DND-41 (cell line): ENCODE measurements around the gene SQOR.

Experiments used
- EZH2 ChIP-seq: IDR thresholded peaks from 3 replicates; pipeline ENCODE4 v1.6.1; 2012; ENCODE audit warnings: borderline replicate concordance, low read depth, mild to moderate bottlenecking, moderate library complexity, low read length, inconsistent platforms; ENCODE audit not compliant: severe bottlenecking
- TF ChIP-seq, protein P1 (sequence below): IDR thresholded peaks from 2 replicates; pipeline ENCODE4 v1.5.1; 2012; ENCODE audit warnings: borderline replicate concordance, low read length, moderate library complexity, mild to moderate bottlenecking; ENCODE audit not compliant: poor library complexity, severe bottlenecking; ENCODE audit errors: extremely low read depth

DNA sequence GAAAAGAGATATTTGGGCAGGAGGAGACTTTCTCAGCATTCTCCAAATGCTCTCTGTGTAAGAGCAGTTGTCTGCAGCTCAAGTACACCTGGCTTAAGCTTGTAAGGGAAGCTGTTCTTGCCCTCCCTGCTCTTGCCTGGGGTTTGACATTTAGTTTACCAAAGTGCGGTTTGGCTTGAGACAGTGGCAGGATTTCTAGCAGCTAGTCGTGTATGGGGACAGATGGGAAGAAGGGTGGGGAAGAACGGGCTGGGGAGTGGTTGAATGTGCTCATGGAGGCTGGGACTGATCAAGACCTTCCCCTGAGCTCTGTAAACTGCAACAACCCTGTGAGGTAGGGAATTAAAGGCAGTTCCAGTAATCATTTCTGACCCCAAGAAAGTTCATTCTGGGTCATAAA is 39.8 kb downstream of the SQOR start:
- no peak for TF ChIP-seq EZH2
- TF ChIP-seq, protein P1, sequence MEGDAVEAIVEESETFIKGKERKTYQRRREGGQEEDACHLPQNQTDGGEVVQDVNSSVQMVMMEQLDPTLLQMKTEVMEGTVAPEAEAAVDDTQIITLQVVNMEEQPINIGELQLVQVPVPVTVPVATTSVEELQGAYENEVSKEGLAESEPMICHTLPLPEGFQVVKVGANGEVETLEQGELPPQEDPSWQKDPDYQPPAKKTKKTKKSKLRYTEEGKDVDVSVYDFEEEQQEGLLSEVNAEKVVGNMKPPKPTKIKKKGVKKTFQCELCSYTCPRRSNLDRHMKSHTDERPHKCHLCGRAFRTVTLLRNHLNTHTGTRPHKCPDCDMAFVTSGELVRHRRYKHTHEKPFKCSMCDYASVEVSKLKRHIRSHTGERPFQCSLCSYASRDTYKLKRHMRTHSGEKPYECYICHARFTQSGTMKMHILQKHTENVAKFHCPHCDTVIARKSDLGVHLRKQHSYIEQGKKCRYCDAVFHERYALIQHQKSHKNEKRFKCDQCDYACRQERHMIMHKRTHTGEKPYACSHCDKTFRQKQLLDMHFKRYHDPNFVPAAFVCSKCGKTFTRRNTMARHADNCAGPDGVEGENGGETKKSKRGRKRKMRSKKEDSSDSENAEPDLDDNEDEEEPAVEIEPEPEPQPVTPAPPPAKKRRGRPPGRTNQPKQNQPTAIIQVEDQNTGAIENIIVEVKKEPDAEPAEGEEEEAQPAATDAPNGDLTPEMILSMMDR = no peak
